Measurements from ENCODE around the gene GNB4.

GNB4 gene

DNA sequence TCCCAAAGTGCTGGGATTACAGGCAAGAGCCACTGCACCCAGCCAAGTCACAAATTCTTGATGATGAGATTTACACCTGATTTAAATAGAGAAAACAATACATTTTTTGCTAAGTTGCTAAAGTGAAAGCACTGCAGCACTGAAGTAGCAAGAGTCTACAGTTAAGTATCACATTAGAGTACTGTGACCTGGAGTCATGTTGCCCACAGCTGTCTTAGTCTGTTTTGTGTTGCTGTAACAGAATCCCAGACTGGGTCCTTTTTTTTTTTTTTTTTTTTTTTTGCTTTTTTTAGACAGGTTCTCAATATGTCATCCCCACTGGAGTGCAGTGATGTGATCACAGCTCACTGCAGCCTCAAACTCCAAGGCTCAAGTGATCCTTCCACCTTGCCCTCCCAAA lies 23.2 kb upstream of the GNB4 start:
- Histone ChIP-seq H3K36me3 (ENCODE audit: control insufficient read depth in 4 of 4, insufficient read depth in 4 of 4, low read length in 3 of 4) (no peaks in the 10 kb centered on the region), H3K27ac (ENCODE audit: insufficient read depth in 1 of 2, low read depth in 1 of 2, low read length in 2 of 2, poor library complexity in 1 of 2, severe bottlenecking in 2 of 2) (no peak overlapping the region), H3K4me3 (ENCODE audit: control insufficient read depth in 1 of 7, extremely low read depth in 1 of 7, insufficient read depth in 4 of 7, low read depth in 2 of 7, low read length in 6 of 7) (no peak overlapping the region), H3K9me3 (ENCODE audit: control extremely low read depth in 1 of 5, control insufficient read depth in 4 of 5, insufficient read depth in 2 of 5, low read depth in 1 of 5, low read length in 4 of 5) (no peaks in the 10 kb centered on the region), H3K27me3 (replicated peaks in 2 of 5; ENCODE audit: control insufficient read depth in 4 of 5, insufficient read depth in 5 of 5, low read length in 4 of 5) (no peaks in the 10 kb centered on the region), H3K4me1 (ENCODE audit: control extremely low read depth in 1 of 4, control insufficient read depth in 4 of 4, insufficient read depth in 4 of 4, low read length in 3 of 4) (peaks cover 0 to 12% (median 9%) of the 10 kb centered on the region in 4 experiments)
- peak in 2 of 3 donors; percentile 14 to 19 for DNase-seq
- ChIA-PET CTCF (interaction anchor here (0.8 to 1.6 kb wide), 2 partner anchors 10 to 28 kb away, joined by 3 read pairs; no protein-coding TSS in a partner anchor), POLR2A (no interaction called here)

GRCh38 chr3:179473565-179473964 lies 22.3 kb upstream of the GNB4 start:
- POLR2A ChIA-PET = no interaction called here

GRCh38 chr3:179464323-179465092 lies 13.2 kb upstream of the GNB4 start:
- no peaks in the 10 kb centered on the region for H3K36me3 ChIP-seq (ENCODE audit: control insufficient read depth in 4 of 4, insufficient read depth in 4 of 4, low read length in 3 of 4)
- ChIA-PET CTCF (interaction anchor here (0.9 to 1.1 kb wide), 4 partner anchors 9 to 15 kb away, joined by 3 to 4 read pairs (median 3); partner anchors contain the start of gene GNB4), POLR2A (interaction anchor here (0.6 to 1.4 kb wide), 2 partner anchors 12 to 13 kb away, joined by 3 to 9 read pairs; partner anchors contain the start of gene GNB4)
- 38% methylated on average over 11 of the region's 19 CpGs for WGBS (ENCODE audit: insufficient coverage)
- peak overlapping the region in 1 of 2 experiments; percentile 22 for H3K27ac ChIP-seq (ENCODE audit: insufficient read depth in 1 of 2, low read depth in 1 of 2, low read length in 2 of 2, poor library complexity in 1 of 2, severe bottlenecking in 2 of 2)
- H3K9me3 ChIP-seq (ENCODE audit: control extremely low read depth in 1 of 5, control insufficient read depth in 4 of 5, insufficient read depth in 2 of 5, low read depth in 1 of 5, low read length in 4 of 5) = no peaks in the 10 kb centered on the region
- DNase-seq = peak; percentile 56 to 92 (median 89)
- peak overlapping the region in 5 of 7 experiments; percentile 19 to 63 (median 53) for H3K4me3 ChIP-seq (ENCODE audit: control insufficient read depth in 1 of 7, extremely low read depth in 1 of 7, insufficient read depth in 4 of 7, low read depth in 2 of 7, low read length in 6 of 7)
- H3K4me1 ChIP-seq (ENCODE audit: control extremely low read depth in 1 of 4, control insufficient read depth in 4 of 4, insufficient read depth in 4 of 4, low read length in 3 of 4) = peaks cover 15 to 22% (median 18%) of the 10 kb centered on the region in 4 experiments
- no peaks in the 10 kb centered on the region for H3K27me3 ChIP-seq (replicated peaks in 2 of 5; ENCODE audit: control insufficient read depth in 4 of 5, insufficient read depth in 5 of 5, low read length in 4 of 5)

More at GRCh38 chr3:179473565-179473964, 22.3 kb upstream of the GNB4 start:
- no peaks in the 10 kb centered on the region for H3K9me3 ChIP-seq (ENCODE audit: control extremely low read depth in 1 of 5, control insufficient read depth in 4 of 5, insufficient read depth in 2 of 5, low read depth in 1 of 5, low read length in 4 of 5)
- H3K27me3 ChIP-seq (replicated peaks in 2 of 5; ENCODE audit: control insufficient read depth in 4 of 5, insufficient read depth in 5 of 5, low read length in 4 of 5) = no peaks in the 10 kb centered on the region
- H3K4me1 ChIP-seq (ENCODE audit: control extremely low read depth in 1 of 4, control insufficient read depth in 4 of 4, insufficient read depth in 4 of 4, low read length in 3 of 4) = peaks cover 0 to 12% (median 9%) of the 10 kb centered on the region in 4 experiments
- CTCF ChIA-PET = interaction anchor here (0.8 to 1.6 kb wide), 2 partner anchors 9 to 27 kb away, joined by 3 read pairs; no protein-coding TSS in a partner anchor
- H3K4me3 ChIP-seq (ENCODE audit: control insufficient read depth in 1 of 7, extremely low read depth in 1 of 7, insufficient read depth in 4 of 7, low read depth in 2 of 7, low read length in 6 of 7) = peak overlapping the region in 6 of 7 experiments; percentile 2 to 64 (median 24)
- no CpG with 5 or more reads among the region's 4 CpGs for WGBS (ENCODE audit: insufficient coverage)
- no peaks in the 10 kb centered on the region for H3K36me3 ChIP-seq (ENCODE audit: control insufficient read depth in 4 of 4, insufficient read depth in 4 of 4, low read length in 3 of 4)
- H3K27ac ChIP-seq (ENCODE audit: insufficient read depth in 1 of 2, low read depth in 1 of 2, low read length in 2 of 2, poor library complexity in 1 of 2, severe bottlenecking in 2 of 2) = peak overlapping the region in 1 of 2 experiments; percentile 45
- peak; percentile 28 to 86 (median 79) for DNase-seq

DNA sequence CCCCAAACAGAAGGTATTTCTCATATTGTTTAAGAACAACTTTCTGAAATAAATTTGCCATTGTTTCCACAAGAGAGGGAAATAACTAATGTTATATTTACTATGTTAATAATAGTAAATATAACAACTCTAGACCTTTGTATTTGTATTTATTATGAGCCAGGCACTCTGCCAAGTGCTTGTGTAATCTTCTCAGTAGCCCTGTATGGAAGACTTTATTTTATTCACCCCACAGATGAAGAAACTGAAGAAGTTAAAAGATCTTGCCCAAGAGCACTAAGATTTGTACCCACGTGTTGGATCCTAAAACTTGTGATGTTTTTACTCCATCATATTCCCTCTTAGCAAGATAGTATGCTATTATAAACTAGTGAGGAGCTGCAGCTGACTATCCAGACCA lies 12.0 kb upstream of the GNB4 start:
- ChIA-PET CTCF (interaction anchor here (1.1 to 1.2 kb wide), 3 partner anchors 8 to 17 kb away, joined by 3 to 4 read pairs (median 3); partner anchors contain the start of gene GNB4), POLR2A (interaction anchor here (0.7 to 1.4 kb wide), 2 partner anchors 12 kb away, joined by 3 to 9 read pairs; partner anchors contain the start of gene GNB4)
- Histone ChIP-seq H3K27ac (ENCODE audit: insufficient read depth in 1 of 2, low read depth in 1 of 2, low read length in 2 of 2, poor library complexity in 1 of 2, severe bottlenecking in 2 of 2) (no peak overlapping the region), H3K9me3 (ENCODE audit: control extremely low read depth in 1 of 5, control insufficient read depth in 4 of 5, insufficient read depth in 2 of 5, low read depth in 1 of 5, low read length in 4 of 5) (no peaks in the 10 kb centered on the region), H3K27me3 (replicated peaks in 2 of 5; ENCODE audit: control insufficient read depth in 4 of 5, insufficient read depth in 5 of 5, low read length in 4 of 5) (no peaks in the 10 kb centered on the region), H3K4me3 (ENCODE audit: control insufficient read depth in 1 of 7, extremely low read depth in 1 of 7, insufficient read depth in 4 of 7, low read depth in 2 of 7, low read length in 6 of 7) (no peak overlapping the region), H3K36me3 (ENCODE audit: control insufficient read depth in 4 of 4, insufficient read depth in 4 of 4, low read length in 3 of 4) (no peaks in the 10 kb centered on the region), H3K4me1 (ENCODE audit: control extremely low read depth in 1 of 4, control insufficient read depth in 4 of 4, insufficient read depth in 4 of 4, low read length in 3 of 4) (peaks cover 15 to 22% (median 18%) of the 10 kb centered on the region in 4 experiments)
- DNase-seq = no peak
- WGBS (ENCODE audit: insufficient coverage) = no CpG with 5 or more reads among the region's 1 CpG

GRCh38 chr3:179460260-179460659 lies 9.0 kb upstream of the GNB4 start:
- H3K4me1 ChIP-seq (ENCODE audit: control extremely low read depth in 1 of 4, control insufficient read depth in 4 of 4, insufficient read depth in 4 of 4, low read length in 3 of 4) = peaks cover 12 to 22% (median 18%) of the 10 kb centered on the region in 4 experiments
- POLR2A ChIA-PET = no interaction called here
- DNase-seq = peak in 2 of 3 donors; percentile 40 to 44
- H3K4me3 ChIP-seq (ENCODE audit: control insufficient read depth in 1 of 7, extremely low read depth in 1 of 7, insufficient read depth in 4 of 7, low read depth in 2 of 7, low read length in 6 of 7) = no peak overlapping the region
- no peak overlapping the region for H3K27ac ChIP-seq (ENCODE audit: insufficient read depth in 1 of 2, low read depth in 1 of 2, low read length in 2 of 2, poor library complexity in 1 of 2, severe bottlenecking in 2 of 2)
- CTCF ChIA-PET = interaction anchor here (0.8 to 1.8 kb wide), 5 partner anchors 9 to 96 kb away, joined by 3 to 7 read pairs (median 5); partner anchors contain the start of gene GNB4
- H3K36me3 ChIP-seq (ENCODE audit: control insufficient read depth in 4 of 4, insufficient read depth in 4 of 4, low read length in 3 of 4) = no peaks in the 10 kb centered on the region
- no peaks in the 10 kb centered on the region for H3K9me3 ChIP-seq (ENCODE audit: control extremely low read depth in 1 of 5, control insufficient read depth in 4 of 5, insufficient read depth in 2 of 5, low read depth in 1 of 5, low read length in 4 of 5)
- no peaks in the 10 kb centered on the region for H3K27me3 ChIP-seq (replicated peaks in 2 of 5; ENCODE audit: control insufficient read depth in 4 of 5, insufficient read depth in 5 of 5, low read length in 4 of 5)

DNA sequence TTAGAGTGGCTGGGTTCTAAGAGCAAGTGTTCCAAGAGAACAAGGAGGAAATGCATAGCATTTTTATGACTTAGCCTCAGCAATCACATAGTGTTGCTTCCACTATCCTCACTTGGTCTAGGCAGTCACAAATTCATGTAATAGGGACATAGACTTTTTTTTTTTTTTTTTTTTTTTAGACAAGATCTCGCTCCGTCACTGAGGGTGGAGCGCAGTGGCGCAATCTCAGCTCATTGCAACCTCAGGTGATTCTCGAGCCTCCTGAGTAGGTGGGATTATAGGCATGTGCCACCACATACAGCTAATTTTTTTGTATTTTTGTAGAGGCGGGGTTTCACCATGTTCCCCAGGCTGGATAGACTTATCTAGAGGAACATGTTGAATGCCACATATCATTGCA lies 4.7 kb upstream of the GNB4 start:
- ChIA-PET CTCF (no interaction called here), POLR2A (no interaction called here)
- Histone ChIP-seq H3K9me3 (ENCODE audit: control extremely low read depth in 1 of 5, control insufficient read depth in 4 of 5, insufficient read depth in 2 of 5, low read depth in 1 of 5, low read length in 4 of 5) (no peaks in the 10 kb centered on the region), H3K27ac (ENCODE audit: insufficient read depth in 1 of 2, low read depth in 1 of 2, low read length in 2 of 2, poor library complexity in 1 of 2, severe bottlenecking in 2 of 2) (no peak overlapping the region), H3K27me3 (replicated peaks in 2 of 5; ENCODE audit: control insufficient read depth in 4 of 5, insufficient read depth in 5 of 5, low read length in 4 of 5) (no peaks in the 10 kb centered on the region), H3K4me3 (ENCODE audit: control insufficient read depth in 1 of 7, extremely low read depth in 1 of 7, insufficient read depth in 4 of 7, low read depth in 2 of 7, low read length in 6 of 7) (no peak overlapping the region), H3K36me3 (ENCODE audit: control insufficient read depth in 4 of 4, insufficient read depth in 4 of 4, low read length in 3 of 4) (no peaks in the 10 kb centered on the region), H3K4me1 (ENCODE audit: control extremely low read depth in 1 of 4, control insufficient read depth in 4 of 4, insufficient read depth in 4 of 4, low read length in 3 of 4) (peaks cover 7 to 12% (median 9%) of the 10 kb centered on the region in 4 experiments)
- peak in 1 of 3 donors; percentile 19 for DNase-seq
- no CpG with 5 or more reads among the region's 6 CpGs for WGBS (ENCODE audit: insufficient coverage)

DNA sequence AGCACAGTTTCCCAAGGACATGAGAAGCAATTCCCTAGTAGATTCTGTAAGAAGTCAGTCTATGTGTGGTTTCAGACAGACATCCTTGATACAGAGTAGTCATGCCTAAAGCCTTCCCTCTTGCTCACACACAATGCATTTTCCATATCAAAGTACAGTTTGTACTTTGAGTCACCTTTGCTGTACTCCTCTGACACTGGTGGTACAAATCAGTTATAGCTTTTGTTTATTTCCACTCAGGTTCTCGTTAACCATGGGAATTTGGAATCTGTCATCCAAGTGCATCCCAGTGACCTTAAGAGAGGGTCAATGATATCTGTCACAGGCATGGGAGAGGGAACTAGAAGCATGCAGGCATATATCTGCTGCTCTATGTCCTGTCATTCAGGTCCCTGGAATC lies 3.6 kb upstream of the GNB4 start:
- no peaks in the 10 kb centered on the region for H3K27me3 ChIP-seq (replicated peaks in 2 of 5; ENCODE audit: control insufficient read depth in 4 of 5, insufficient read depth in 5 of 5, low read length in 4 of 5)
- ChIA-PET POLR2A (no interaction called here), CTCF (interaction anchor here (0.8 to 1.3 kb wide), 3 partner anchors 9 to 15 kb away, joined by 3 to 4 read pairs (median 3); no protein-coding TSS in a partner anchor)
- no peak overlapping the region for H3K4me3 ChIP-seq (ENCODE audit: control insufficient read depth in 1 of 7, extremely low read depth in 1 of 7, insufficient read depth in 4 of 7, low read depth in 2 of 7, low read length in 6 of 7)
- peaks cover 7 to 15% (median 10%) of the 10 kb centered on the region in 4 experiments for H3K4me1 ChIP-seq (ENCODE audit: control extremely low read depth in 1 of 4, control insufficient read depth in 4 of 4, insufficient read depth in 4 of 4, low read length in 3 of 4)
- no peaks in the 10 kb centered on the region for H3K36me3 ChIP-seq (ENCODE audit: control insufficient read depth in 4 of 4, insufficient read depth in 4 of 4, low read length in 3 of 4)
- no peaks in the 10 kb centered on the region for H3K9me3 ChIP-seq (ENCODE audit: control extremely low read depth in 1 of 5, control insufficient read depth in 4 of 5, insufficient read depth in 2 of 5, low read depth in 1 of 5, low read length in 4 of 5)
- no peak for DNase-seq
- H3K27ac ChIP-seq (ENCODE audit: insufficient read depth in 1 of 2, low read depth in 1 of 2, low read length in 2 of 2, poor library complexity in 1 of 2, severe bottlenecking in 2 of 2) = no peak overlapping the region
- WGBS (ENCODE audit: insufficient coverage) = 100% methylated on average over 1 of the region's 1 CpG
